ENCODE measurements around the gene EDA. TPM values are rescaled to one million over a fixed set of nuclear protein-coding genes. Genes with fewer than 3 reads are reported as not detected.

Gene EDA
- total RNA-seq, 1 experiment from 2014 or later = 0.98 TPM

GRCh38 chrX:70026112-70026850, 410.4 kb downstream of the EDA start:
- H3K4me1 ChIP-seq = no peaks in the 10 kb centered on the region
- Mint-ChIP-seq H3K27me3 (ENCODE audit: insufficient read depth, unreplicated experiment) (no peaks in the 10 kb centered on the region), H3K36me3 (ENCODE audit: insufficient read depth, unreplicated experiment) (no peaks in the 10 kb centered on the region), H3K27ac (ENCODE audit: unreplicated experiment) (no peak overlapping the region), H3K4me3 (ENCODE audit: unreplicated experiment) (no peak overlapping the region), H3K4me1 (ENCODE audit: low read depth, unreplicated experiment) (no peaks in the 10 kb centered on the region), H3K9me3 (ENCODE audit: unreplicated experiment) (no peaks in the 10 kb centered on the region)
- ChIA-PET CTCF (no interaction called here), POLR2A (no interaction called here)
- BruUV-seq (replicated peaks) = no TSS peak
- no peak for TF ChIP-seq CTCF (IDR thresholded peaks at IDR 0.05; ENCODE audit: insufficient read depth in 1 of 2, low read depth in 1 of 2, low read length in 1 of 2, severe bottlenecking in 1 of 2, unreplicated experiment in 1 of 2)
- H3K27me3 ChIP-seq (replicated peaks; ENCODE audit: control insufficient read depth, insufficient read depth, low read length) = no peaks in the 10 kb centered on the region
- H3K36me3 ChIP-seq (ENCODE audit: control insufficient read depth, insufficient read depth, low read length) = no peaks in the 10 kb centered on the region
- no peak overlapping the region for H3K4me3 ChIP-seq (ENCODE audit: low read depth, low read length)
- intact Hi-C loops (cut with micrococcal nuclease; ENCODE audit: unreplicated experiment) = no loop called here
- no peaks in the 10 kb centered on the region for H3K9me3 ChIP-seq
- no peak for DNase-seq

- H3K9me3 ChIP-seq = no peaks in the 10 kb centered on the region
- no peaks in the 10 kb centered on the region for H3K27me3 Mint-ChIP-seq (ENCODE audit: insufficient read depth, unreplicated experiment)
- H3K36me3 Mint-ChIP-seq (ENCODE audit: insufficient read depth, unreplicated experiment) = no peaks in the 10 kb centered on the region
- no peak overlapping the region for H3K27ac Mint-ChIP-seq (ENCODE audit: unreplicated experiment)
- DNase-seq = no peak
- H3K36me3 ChIP-seq (ENCODE audit: control insufficient read depth, insufficient read depth, low read length) = no peaks in the 10 kb centered on the region
- H3K4me1 Mint-ChIP-seq (ENCODE audit: low read depth, unreplicated experiment) = no peaks in the 10 kb centered on the region
- intact Hi-C loops (cut with micrococcal nuclease; ENCODE audit: unreplicated experiment) = no loop called here
- TF ChIP-seq CTCF (IDR thresholded peaks at IDR 0.05; ENCODE audit: insufficient read depth in 1 of 2, low read depth in 1 of 2, low read length in 1 of 2, severe bottlenecking in 1 of 2, unreplicated experiment in 1 of 2) = no peak
- ChIA-PET POLR2A (no interaction called here), CTCF (no interaction called here)
- H3K27me3 ChIP-seq (replicated peaks; ENCODE audit: control insufficient read depth, insufficient read depth, low read length) = no peaks in the 10 kb centered on the region
- H3K4me1 ChIP-seq = no peaks in the 10 kb centered on the region
- H3K4me3 Mint-ChIP-seq (ENCODE audit: unreplicated experiment) = no peak overlapping the region
- BruUV-seq (replicated peaks) = no TSS peak
- H3K4me3 ChIP-seq (ENCODE audit: low read depth, low read length) = no peak overlapping the region
- no peaks in the 10 kb centered on the region for H3K9me3 Mint-ChIP-seq (ENCODE audit: unreplicated experiment)
Measured at GRCh38 chrX:70026851-70027200, 410.9 kb downstream of the EDA start.

GRCh38 chrX:70029863-70030262, 413.9 kb downstream of the EDA start:
- no peak overlapping the region for H3K4me3 Mint-ChIP-seq (ENCODE audit: unreplicated experiment)
- CTCF ChIA-PET = interaction anchor here (0.6 kb wide), 1 partner anchor 191 kb away, joined by 4 read pairs; no protein-coding TSS in a partner anchor
- intact Hi-C loops (cut with micrococcal nuclease; ENCODE audit: unreplicated experiment) = loop anchor here (1.0 to 5.0 kb wide), 2 partner anchors 67 to 537 kb away; no protein-coding TSS in a partner anchor

More at GRCh38 chrX:70029863-70030262, 413.9 kb downstream of the EDA start:
- Mint-ChIP-seq H3K27me3 (ENCODE audit: insufficient read depth, unreplicated experiment) (no peaks in the 10 kb centered on the region), H3K27ac (ENCODE audit: unreplicated experiment) (no peak overlapping the region), H3K9me3 (ENCODE audit: unreplicated experiment) (no peaks in the 10 kb centered on the region), H3K36me3 (ENCODE audit: insufficient read depth, unreplicated experiment) (no peaks in the 10 kb centered on the region), H3K4me1 (ENCODE audit: low read depth, unreplicated experiment) (no peaks in the 10 kb centered on the region)
- BruUV-seq (replicated peaks) = no TSS peak
- DNase-seq = no peak
- TF ChIP-seq CTCF (IDR thresholded peaks at IDR 0.05; ENCODE audit: insufficient read depth in 1 of 2, low read depth in 1 of 2, low read length in 1 of 2, severe bottlenecking in 1 of 2, unreplicated experiment in 1 of 2) = no peak
- H3K36me3 ChIP-seq (ENCODE audit: control insufficient read depth, insufficient read depth, low read length) = no peaks in the 10 kb centered on the region
- no peak overlapping the region for H3K4me3 ChIP-seq (ENCODE audit: low read depth, low read length)
- no peaks in the 10 kb centered on the region for H3K4me1 ChIP-seq
- H3K27me3 ChIP-seq (replicated peaks; ENCODE audit: control insufficient read depth, insufficient read depth, low read length) = no peaks in the 10 kb centered on the region
- POLR2A ChIA-PET = interaction anchor here (0.5 kb wide), 1 partner anchor 294 kb away, joined by 8 read pairs; no protein-coding TSS in a partner anchor
- no peaks in the 10 kb centered on the region for H3K9me3 ChIP-seq

Data from Caco-2 (cell line).